ENCODE measurements around the gene UST.

GRCh38 chr6:148857798-148858390, 111.1 kb downstream of the UST start:
- TF ChIP-seq CTCF (conservative IDR thresholded peaks at IDR 0.05; ENCODE audit: low read depth, low read length) (no peak), EZH2 (IDR thresholded peaks at IDR 0.05; ENCODE audit: low read length, unreplicated experiment) (no peak), EZH2phosphoT487 (IDR thresholded peaks at IDR 0.05; ENCODE audit: borderline replicate concordance, low read length) (no peak)
